Lung (tissue), 12 donors: ENCODE results near the gene MEX3B. TPM values are rescaled to one million over a fixed set of nuclear protein-coding genes. Genes with fewer than 3 reads are reported as not detected.

Experiments
- ATAC-seq: fragments of 200-7000 bp; cut with Tn5 transposase; one replicate; pipeline ENCODE4 v1.9.1; 2020; ENCODE audit warnings: moderate number of reproducible peaks; ENCODE audit not compliant: insufficient read depth, low FRiP score
- DNase-seq, 3 donors: peaks; one replicate each; pipeline ENCODE4 v3.0.0-alpha.2; 2013 to 2017
- H3K27ac ChIP-seq, 2 donors: one replicate each; pipeline ENCODE4 v1.5.1; 2013; ENCODE audit warnings: mild to moderate bottlenecking in 2 of 2, moderate library complexity in 2 of 2, control low read depth in 1 of 2, inconsistent platforms in 1 of 2, low read depth in 1 of 2, low read length in 1 of 2
- H3K27me3 ChIP-seq, 3 donors: one replicate each; pipeline ENCODE4 v1.5.1; 2013; ENCODE audit warnings: low read length in 2 of 3; ENCODE audit not compliant: control insufficient read depth in 3 of 3, insufficient read depth in 3 of 3
- H3K36me3 ChIP-seq, 4 donors: one replicate each; pipeline ENCODE4 v1.5.1; 2013; ENCODE audit warnings: low read length in 4 of 4, mild to moderate bottlenecking in 1 of 4, moderate library complexity in 1 of 4; ENCODE audit not compliant: control insufficient read depth in 4 of 4, insufficient read depth in 4 of 4
- H3K4me1 ChIP-seq, 5 donors: one replicate each; pipeline ENCODE4 v1.5.1; 2013; ENCODE audit warnings: low read length in 5 of 5, mild to moderate bottlenecking in 2 of 5, moderate library complexity in 1 of 5; ENCODE audit not compliant: control insufficient read depth in 5 of 5, insufficient read depth in 5 of 5
- H3K4me3 ChIP-seq: one replicate; pipeline ENCODE4 v1.5.1; 2013; ENCODE audit warnings: mild to moderate bottlenecking, control low read depth, moderate library complexity
- H3K9ac ChIP-seq, 2 donors: one replicate each; pipeline ENCODE4 v1.5.1; 2013; ENCODE audit warnings: low read length in 2 of 2, control low read depth in 1 of 2; ENCODE audit not compliant: insufficient read depth in 1 of 2
- H3K9me3 ChIP-seq, 4 donors: one replicate each; pipeline ENCODE4 v1.5.1; 2013; ENCODE audit warnings: low read length in 3 of 4, mild to moderate bottlenecking in 1 of 4, moderate library complexity in 1 of 4; ENCODE audit not compliant: control insufficient read depth in 4 of 4, insufficient read depth in 3 of 4
- WGBS, 2 donors: extraction: QIAGEN DNeasy Blood & Tissue Kit; methylation state at CpG; one replicate each; pipeline ENCODE4 v1.1.7; 2013; 5-methylcytosine and 5-hydroxymethylcytosine counted together
- polyA plus RNA-seq, 2 donors: library from polyadenylated mRNA; stranded (reverse); fragments of 200-250 nt; gene quantifications; one replicate each; pipeline ENCODE4 v1.2.1, GENCODE V29; 2013
- total RNA-seq, 2 donors: library from RNA; depleted of rRNA in 1 of 2; stranded (reverse); fragments of >200 nt in 1 of 2; gene quantifications; one replicate each; pipeline ENCODE4 v1.2.1, GENCODE V29; 2014 to 2021
- TF ChIP-seq, protein P1 (sequence below): IDR thresholded peaks from 2 replicates; pipeline ENCODE4 v1.5.1; 2012; ENCODE audit warnings: mild to moderate bottlenecking; ENCODE audit errors: control extremely low read depth, extremely low read depth
- donor health status: control.
- donor health status: control.
- donor health status: Bipolar disorder and iron deficiency.
- donor health status: healthy.
- donor health status: DM: yes; HTN: yes; CAD: no.

Gene MEX3B
- total and polyA plus RNA-seq, 4 donors: 0.89 to 6.3 (median 1.8) TPM

- Histone ChIP-seq H3K9me3 (peaks cover 0 to 2% (median 0%) of the 10 kb centered on the region in 4 donors), H3K4me3 (no peak overlapping the region), H3K36me3 (no peaks in the 10 kb centered on the region), H3K27me3 (peaks cover 0 to 41% (median 20%) of the 10 kb centered on the region in 3 donors), H3K4me1 (peaks cover 0 to 9% (median 0%) of the 10 kb centered on the region in 5 donors), H3K27ac (no peak overlapping the region), H3K9ac (no peak overlapping the region)
- TF ChIP-seq, protein P1, sequence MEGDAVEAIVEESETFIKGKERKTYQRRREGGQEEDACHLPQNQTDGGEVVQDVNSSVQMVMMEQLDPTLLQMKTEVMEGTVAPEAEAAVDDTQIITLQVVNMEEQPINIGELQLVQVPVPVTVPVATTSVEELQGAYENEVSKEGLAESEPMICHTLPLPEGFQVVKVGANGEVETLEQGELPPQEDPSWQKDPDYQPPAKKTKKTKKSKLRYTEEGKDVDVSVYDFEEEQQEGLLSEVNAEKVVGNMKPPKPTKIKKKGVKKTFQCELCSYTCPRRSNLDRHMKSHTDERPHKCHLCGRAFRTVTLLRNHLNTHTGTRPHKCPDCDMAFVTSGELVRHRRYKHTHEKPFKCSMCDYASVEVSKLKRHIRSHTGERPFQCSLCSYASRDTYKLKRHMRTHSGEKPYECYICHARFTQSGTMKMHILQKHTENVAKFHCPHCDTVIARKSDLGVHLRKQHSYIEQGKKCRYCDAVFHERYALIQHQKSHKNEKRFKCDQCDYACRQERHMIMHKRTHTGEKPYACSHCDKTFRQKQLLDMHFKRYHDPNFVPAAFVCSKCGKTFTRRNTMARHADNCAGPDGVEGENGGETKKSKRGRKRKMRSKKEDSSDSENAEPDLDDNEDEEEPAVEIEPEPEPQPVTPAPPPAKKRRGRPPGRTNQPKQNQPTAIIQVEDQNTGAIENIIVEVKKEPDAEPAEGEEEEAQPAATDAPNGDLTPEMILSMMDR: no peak
- ATAC-seq (no peak), DNase-seq (no peak)
- 25 to 42% methylated on average over 7 of the region's 7 CpGs for WGBS, 2 donors
Measured at GRCh38 chr15:82056958-82057823, 11.4 kb upstream of the MEX3B start.

GRCh38 chr15:82052751-82053150, 6.9 kb upstream of the MEX3B start:
- H3K27me3 ChIP-seq: peaks cover 0 to 18% (median 8%) of the 10 kb centered on the region in 3 donors

GRCh38 chr15:82051664-82052063, 5.8 kb upstream of the MEX3B start:
- DNase-seq (peak in 2 of 3 donors; percentile 62 to 73), ATAC-seq (no peak)
- Histone ChIP-seq H3K27me3 (peaks cover 0 to 12% (median under 1%) of the 10 kb centered on the region in 3 donors), H3K9ac (no peak overlapping the region), H3K4me1 (peaks cover 0 to 5% (median 0%) of the 10 kb centered on the region in 5 donors), H3K9me3 (no peaks in the 10 kb centered on the region), H3K27ac (no peak overlapping the region), H3K36me3 (no peaks in the 10 kb centered on the region), H3K4me3 (no peak overlapping the region)
- TF ChIP-seq, protein P1: no peak
- WGBS, 2 donors: 50 to 63% methylated on average over 6 of the region's 6 CpGs

More at GRCh38 chr15:82052751-82053150, 6.9 kb upstream of the MEX3B start:
- TF ChIP-seq, protein P1: no peak
- no peaks in the 10 kb centered on the region for H3K36me3 ChIP-seq
- 90 to 96% methylated on average over 12 of the region's 12 CpGs for WGBS, 2 donors
- H3K4me3 ChIP-seq: no peak overlapping the region
- no peak for ATAC-seq
- no peak for DNase-seq
- H3K4me1 ChIP-seq: peaks cover 0 to 10% (median under 1%) of the 10 kb centered on the region in 5 donors
- no peak overlapping the region for H3K27ac ChIP-seq
- no peak overlapping the region for H3K9ac ChIP-seq
- H3K9me3 ChIP-seq: no peaks in the 10 kb centered on the region
